HCT116 (cell line): ENCODE results near the gene HAVCR2. TPM values are rescaled to one million over a fixed set of nuclear protein-coding genes. Genes with fewer than 3 reads are reported as not detected.

ENCODE experiments used
- ATAC-seq: fragments of 200-7000 bp; cut with Tn5 transposase; 2 replicates; pipeline ENCODE4 v1.9.1; 2020; ENCODE audit warnings: mild to moderate bottlenecking, moderate library complexity
- BruUV-seq: library from RNA; stranded (reverse); fragments of 400-500 nt; replicated peaks from 2 replicates; lab custom pipeline; 2021; lab: Mats Ljungman, UMichigan
- CTCF ChIA-PET: fragments of 300-600 bp; sonication (Branson Sonifier 250); formaldehyde crosslinking; loops from one replicate; lab custom pipeline; 2021; ENCODE audit warnings: antibody characterized with exemption; lab: Charles Lee
- POLR2A ChIA-PET: fragments of 300-600, 350-600 bp; sonication (Branson Sonifier 250); formaldehyde crosslinking; loops from one replicate; lab custom pipeline; 2021; ENCODE audit warnings: antibody characterized with exemption; lab: Charles Lee
- RAD21 ChIA-PET, 2 experiments: fragments of 300-600 bp; sonication (Branson Sonifier 250); formaldehyde crosslinking; loops; one replicate each; lab custom pipeline; 2023; ENCODE audit warnings: low total read pairs in 2 of 2; ENCODE audit not compliant: uncharacterized antibody in 2 of 2, unreplicated experiment in 2 of 2, low non-redundant PET in 1 of 2; lab: Charles Lee
- DNase-seq: peaks from one replicate; pipeline ENCODE4 v3.0.0-alpha.2; 2010; ENCODE audit warnings: low read depth, low spot score
- H2AFZ ChIP-seq: fragments of 200-600 bp; shearing (Covaris generic), sonication (generic); 2 replicates; pipeline ENCODE4 v1.6.1; 2017; ENCODE audit warnings: low read depth, mixed run types, mixed read lengths, antibody characterized with exemption, low read length; ENCODE audit not compliant: poor library complexity, severe bottlenecking
- H3K27ac ChIP-seq: 2 replicates; pipeline ENCODE4 v1.5.1; 2012; ENCODE audit warnings: low read depth, low read length
- H3K27me3 ChIP-seq: fragments of 200-600 bp; sonication (generic); 2 replicates; pipeline ENCODE4 v1.6.1; 2016; ENCODE audit warnings: mixed run types, low read length, mixed read lengths; ENCODE audit not compliant: insufficient read depth
- H3K36me3 ChIP-seq, 2 experiments: fragments of 200-500 bp in 1 of 2; fragments of 200-600 bp in 1 of 2; sonication (Bioruptor generic) in 1 of 2; sonication (generic) in 1 of 2; 2 replicates each; pipeline versions ENCODE4 v1.5.1 to v1.6.1; 2014 to 2016; ENCODE audit warnings: low read length in 2 of 2, inconsistent platforms in 1 of 2, mixed read lengths in 1 of 2, mixed run types in 1 of 2; ENCODE audit not compliant: insufficient read depth in 2 of 2, control insufficient read depth in 1 of 2
- H3K4me1 ChIP-seq, 2 experiments: fragments of 200-600 bp in 1 of 2; sonication (generic) in 1 of 2; 2 replicates each; pipeline versions ENCODE4 v1.5.1 to v1.6.1; 2012 to 2017; ENCODE audit warnings: low read length in 2 of 2, inconsistent platforms in 1 of 2, mild to moderate bottlenecking in 1 of 2, mixed read lengths in 1 of 2, mixed run types in 1 of 2, moderate library complexity in 1 of 2; ENCODE audit not compliant: insufficient read depth in 2 of 2, control insufficient read depth in 1 of 2
- H3K4me2 ChIP-seq: fragments of 200-600 bp; sonication (generic); 2 replicates; pipeline ENCODE4 v1.6.1; 2017; ENCODE audit warnings: mixed run types, low read length, mixed read lengths
- H3K4me3 ChIP-seq, 2 experiments: fragments of 200-600 bp in 1 of 2; sonication (generic) in 1 of 2; replicated peaks in 1 of 2; 2 replicates each; pipeline ENCODE4 v1.5.1; 2011 to 2016; ENCODE audit warnings: low read length in 2 of 2, control low read depth in 1 of 2, low read depth in 1 of 2, mild to moderate bottlenecking in 1 of 2, mixed read lengths in 1 of 2, mixed run types in 1 of 2
- H3K79me2 ChIP-seq: fragments of 200-600 bp; sonication (generic); 2 replicates; pipeline ENCODE4 v1.6.1; 2017; ENCODE audit warnings: mild to moderate bottlenecking, mixed run types, low read length, moderate library complexity, mixed read lengths; ENCODE audit not compliant: insufficient read depth
- H3K9ac ChIP-seq: fragments of 200-600 bp; sonication (generic); 2 replicates; pipeline ENCODE4 v1.6.1; 2016; ENCODE audit warnings: low read length, mixed read lengths
- H3K9me2 ChIP-seq: fragments of 200-600 bp; sonication (generic), shearing (Covaris generic); 2 replicates; pipeline ENCODE4 v1.6.1; 2017; ENCODE audit warnings: mixed run types, mild to moderate bottlenecking, moderate library complexity; ENCODE audit not compliant: insufficient read depth
- H3K9me3 ChIP-seq, 2 experiments: fragments of 200-500 bp in 1 of 2; fragments of 200-600 bp in 1 of 2; sonication (Bioruptor generic) in 1 of 2; sonication (generic) in 1 of 2; 2 replicates each; pipeline ENCODE4 v1.6.1; 2014 to 2017; ENCODE audit warnings: low read length in 2 of 2, mixed read lengths in 2 of 2, inconsistent platforms in 1 of 2, low read depth in 1 of 2, mild to moderate bottlenecking in 1 of 2, mixed run types in 1 of 2, moderate library complexity in 1 of 2; ENCODE audit not compliant: control insufficient read depth in 1 of 2, insufficient read depth in 1 of 2
- H4K20me1 ChIP-seq: fragments of 200-600 bp; sonication (generic), shearing (Covaris generic); 2 replicates; pipeline ENCODE4 v1.6.1; 2017; ENCODE audit warnings: mixed run types, mild to moderate bottlenecking, moderate library complexity; ENCODE audit not compliant: insufficient read depth
- EZH2 ChIP-seq: fragments of 200-600 bp; sonication (generic); IDR thresholded peaks from 2 replicates; pipeline ENCODE4 v1.6.1; 2017; ENCODE audit warnings: antibody characterized with exemption, mixed run types
- JUND ChIP-seq: IDR thresholded peaks from 2 replicates; pipeline ENCODE4 v1.6.1; 2012
- POLR2A ChIP-seq: IDR thresholded peaks from 2 replicates; pipeline ENCODE4 v1.7.0; 2011; ENCODE audit warnings: borderline replicate concordance; ENCODE audit not compliant: insufficient read depth, insufficient read length; ENCODE audit errors: extremely low read depth
- POLR2AphosphoS5 ChIP-seq: IDR thresholded peaks from 2 replicates; pipeline ENCODE4 v1.6.1; 2011; ENCODE audit warnings: mild to moderate bottlenecking, low read depth, low read length, moderate library complexity
- REST ChIP-seq: IDR thresholded peaks from 2 replicates; pipeline ENCODE4 v1.6.1; 2012; ENCODE audit warnings: low read depth
- SRF ChIP-seq: IDR thresholded peaks from 2 replicates; pipeline ENCODE4 v1.6.1; 2012; ENCODE audit warnings: low read depth
- TCF7L2 ChIP-seq: IDR thresholded peaks from 2 replicates; pipeline ENCODE4 v1.7.0; 2011; ENCODE audit warnings: borderline replicate concordance, inconsistent platforms; ENCODE audit not compliant: insufficient read depth, insufficient read length; ENCODE audit errors: extremely low read depth
- ZBTB33 ChIP-seq: IDR thresholded peaks from 2 replicates; pipeline ENCODE4 v1.6.1; 2011; ENCODE audit warnings: mild to moderate bottlenecking, low read length, moderate library complexity; ENCODE audit not compliant: insufficient replicate concordance; ENCODE audit errors: extremely low read depth
- intact Hi-C: fragments of 100-400 bp; cut with micrococcal nuclease; formaldehyde crosslinking; loops from 2 replicates; pipeline ENCODE4 v1.10.0; 2022
- total RNA-seq: library from RNA; stranded (reverse); gene quantifications from one replicate; pipeline ENCODE4 v1.2.1, GENCODE V29; 2021; ENCODE audit not compliant: unreplicated experiment

Gene HAVCR2
- total RNA-seq, 1 experiment from 2014 or later = 0.07 TPM

GRCh38 chr5:157059891-157060290 is 49.0 kb downstream of the HAVCR2 start:
- Histone ChIP-seq H3K79me2 (no peaks in the 10 kb centered on the region), H3K27ac (no peak overlapping the region), H3K9me2 (no peaks in the 10 kb centered on the region), H3K4me1 (peaks cover 0 to 7% of the 10 kb centered on the region in 2 experiments; a peak in 2 of 4 replicates), H2AFZ (no peak overlapping the region), H3K9me3 (no peaks in the 10 kb centered on the region), H3K4me3 (no peak overlapping the region), H3K36me3 (no peaks in the 10 kb centered on the region), H4K20me1 (no peaks in the 10 kb centered on the region), H3K9ac (no peak overlapping the region), H3K4me2 (no peak overlapping the region), H3K27me3 (no peaks in the 10 kb centered on the region)
- ChIA-PET POLR2A (no interaction called here), RAD21 (no interaction called here), CTCF (no interaction called here)
- ATAC-seq = no peak
- TF ChIP-seq JUND = no peak
- TF ChIP-seq EZH2 = no peak
- no peak for TF ChIP-seq ZBTB33
- TF ChIP-seq POLR2AphosphoS5 = no peak
- TF ChIP-seq POLR2A = no peak
- TF ChIP-seq REST = no peak
- TF ChIP-seq SRF = no peak
- no peak for TF ChIP-seq TCF7L2
- BruUV-seq = no TSS peak
- intact Hi-C loops = no loop called here
- no peak for DNase-seq
